ENCODE results near the gene CLIC3. TPM values are rescaled to one million over a fixed set of nuclear protein-coding genes. Genes with fewer than 3 reads are reported as not detected.

CLIC3 gene
- total RNA-seq, 3 donors from 2014 or later (not counting 1 experiment from before 2014, with no cell fraction given), result 144 to 286 (median 161) TPM

DNA sequence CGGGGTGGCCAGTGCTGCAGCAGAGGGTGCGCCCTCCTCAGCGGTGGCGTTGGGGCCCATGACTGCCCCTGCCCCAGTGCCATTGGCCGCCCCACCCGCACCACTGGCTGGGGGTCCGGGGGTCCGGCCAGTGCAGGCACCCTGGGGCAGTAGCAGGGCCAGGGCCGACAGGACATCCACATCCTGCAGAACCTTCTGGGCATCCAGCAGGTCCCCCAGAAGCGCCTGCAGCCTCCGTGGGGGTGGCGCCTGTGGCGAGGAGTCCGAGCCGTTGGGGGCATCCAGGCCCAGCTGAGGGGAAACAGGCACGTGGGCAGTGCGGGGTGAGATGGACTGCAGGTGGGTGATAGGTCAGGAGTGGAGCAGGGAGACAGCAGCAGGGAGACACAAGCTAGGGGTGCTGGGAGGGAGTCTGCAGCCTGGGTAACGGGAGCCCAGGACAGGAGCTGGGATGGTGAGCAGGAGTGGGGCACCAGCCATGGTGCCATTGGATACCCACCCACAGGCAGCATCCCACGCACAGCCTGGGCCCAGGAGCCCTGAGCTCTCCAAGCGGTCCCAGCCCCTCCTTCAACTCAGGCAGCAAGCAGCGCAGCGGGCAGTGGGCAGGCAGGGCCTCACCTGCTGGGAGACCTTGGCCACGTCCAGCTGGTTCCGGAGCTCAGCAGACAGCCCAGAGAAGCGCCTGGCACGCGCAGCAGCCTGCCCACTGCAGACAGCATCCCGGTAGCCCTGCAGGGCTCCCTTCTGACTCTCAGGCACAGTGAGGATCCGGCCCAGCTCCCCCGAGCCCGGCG lies 24.6 kb upstream of the CLIC3 start:
- no peak overlapping the region for H3K27ac Mint-ChIP-seq
- no peaks in the 10 kb centered on the region for H3K9me3 ChIP-seq (ENCODE audit: control insufficient read depth, insufficient read depth, low read length)
- H3K36me3 Mint-ChIP-seq, result no peaks in the 10 kb centered on the region
- DNase-seq (no peak), ATAC-seq (no peak)
- no peak overlapping the region for H3K4me3 ChIP-seq (ENCODE audit: low read length)
- H3K27ac ChIP-seq (ENCODE audit: low read length), result no peak overlapping the region
- H3K36me3 ChIP-seq (ENCODE audit: control insufficient read depth, insufficient read depth, low read length), result peaks cover 46% of the 10 kb centered on the region
- H3K4me3 Mint-ChIP-seq, result no peak overlapping the region
- H3K4me1 Mint-ChIP-seq, result peaks cover 0 to 16% of the 10 kb centered on the region in 2 donors
- H3K4me1 ChIP-seq (ENCODE audit: control insufficient read depth, insufficient read depth, low read length), result peaks cover 23% of the 10 kb centered on the region
- TF ChIP-seq, protein P1, sequence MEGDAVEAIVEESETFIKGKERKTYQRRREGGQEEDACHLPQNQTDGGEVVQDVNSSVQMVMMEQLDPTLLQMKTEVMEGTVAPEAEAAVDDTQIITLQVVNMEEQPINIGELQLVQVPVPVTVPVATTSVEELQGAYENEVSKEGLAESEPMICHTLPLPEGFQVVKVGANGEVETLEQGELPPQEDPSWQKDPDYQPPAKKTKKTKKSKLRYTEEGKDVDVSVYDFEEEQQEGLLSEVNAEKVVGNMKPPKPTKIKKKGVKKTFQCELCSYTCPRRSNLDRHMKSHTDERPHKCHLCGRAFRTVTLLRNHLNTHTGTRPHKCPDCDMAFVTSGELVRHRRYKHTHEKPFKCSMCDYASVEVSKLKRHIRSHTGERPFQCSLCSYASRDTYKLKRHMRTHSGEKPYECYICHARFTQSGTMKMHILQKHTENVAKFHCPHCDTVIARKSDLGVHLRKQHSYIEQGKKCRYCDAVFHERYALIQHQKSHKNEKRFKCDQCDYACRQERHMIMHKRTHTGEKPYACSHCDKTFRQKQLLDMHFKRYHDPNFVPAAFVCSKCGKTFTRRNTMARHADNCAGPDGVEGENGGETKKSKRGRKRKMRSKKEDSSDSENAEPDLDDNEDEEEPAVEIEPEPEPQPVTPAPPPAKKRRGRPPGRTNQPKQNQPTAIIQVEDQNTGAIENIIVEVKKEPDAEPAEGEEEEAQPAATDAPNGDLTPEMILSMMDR (IDR thresholded peaks at IDR 0.05), result no peak
- H3K27me3 Mint-ChIP-seq (ENCODE audit: low read depth in 2 of 2), result no peaks in the 10 kb centered on the region
- no peaks in the 10 kb centered on the region for H3K9me3 Mint-ChIP-seq
- 97% methylated on average over 32 of the region's 32 CpGs for WGBS (ENCODE audit: insufficient coverage)
- intact Hi-C loops (cut with micrococcal nuclease), result no loop called here
- no peaks in the 10 kb centered on the region for H3K27me3 ChIP-seq (ENCODE audit: control insufficient read depth, insufficient read depth, low read length)

DNA sequence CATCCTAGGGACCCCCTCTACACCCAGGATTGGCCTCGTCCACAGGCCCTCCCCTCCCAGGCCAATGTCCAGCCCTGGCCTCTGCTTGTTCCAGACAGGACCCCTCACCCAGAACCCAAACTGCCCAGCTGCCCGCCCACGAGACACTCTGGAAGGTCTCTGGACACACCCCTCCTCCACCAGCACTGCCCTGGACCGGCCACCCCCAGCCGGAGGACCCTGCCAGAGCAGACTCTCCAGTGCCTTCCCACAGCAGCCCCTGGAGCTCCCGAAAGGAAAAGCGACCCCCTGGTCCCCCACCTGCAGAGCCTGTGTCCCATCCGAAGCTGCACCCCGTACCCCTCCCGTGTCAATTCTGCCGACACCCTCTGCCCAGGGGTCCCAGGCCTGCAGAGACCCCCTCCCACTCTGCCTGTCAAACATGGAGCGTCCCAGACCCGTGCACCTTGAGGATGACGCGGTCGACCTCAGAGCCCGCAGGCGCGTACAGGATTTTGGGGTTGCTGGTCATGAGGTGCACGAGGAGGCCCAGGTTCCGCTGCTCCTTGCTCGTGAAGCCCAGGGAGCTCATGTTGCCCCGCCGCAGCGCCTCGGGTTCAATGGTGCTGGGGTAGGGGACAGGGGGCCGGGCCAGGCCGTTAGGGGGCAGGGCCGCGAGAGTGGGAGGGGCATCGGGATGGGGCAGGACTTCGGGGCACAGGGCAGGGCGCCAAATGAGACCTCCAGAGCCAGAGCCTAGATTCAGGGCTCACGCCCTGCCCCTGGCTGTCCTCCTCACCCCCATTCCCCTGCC lies 23.7 kb upstream of the CLIC3 start:
- H3K4me3 Mint-ChIP-seq, result no peak overlapping the region
- DNase-seq, result no peak
- H3K27ac Mint-ChIP-seq, result no peak overlapping the region
- H3K9me3 Mint-ChIP-seq, result no peaks in the 10 kb centered on the region
- no peaks in the 10 kb centered on the region for H3K27me3 Mint-ChIP-seq (ENCODE audit: low read depth in 2 of 2)
- Histone ChIP-seq H3K4me1 (ENCODE audit: control insufficient read depth, insufficient read depth, low read length) (peaks cover 14% of the 10 kb centered on the region), H3K27me3 (ENCODE audit: control insufficient read depth, insufficient read depth, low read length) (no peaks in the 10 kb centered on the region), H3K4me3 (ENCODE audit: low read length) (no peak overlapping the region), H3K36me3 (ENCODE audit: control insufficient read depth, insufficient read depth, low read length) (peaks cover 52% of the 10 kb centered on the region), H3K27ac (ENCODE audit: low read length) (no peak overlapping the region), H3K9me3 (ENCODE audit: control insufficient read depth, insufficient read depth, low read length) (no peaks in the 10 kb centered on the region)
- TF ChIP-seq, protein P1 (IDR thresholded peaks at IDR 0.05), result no peak
- no peaks in the 10 kb centered on the region for H3K36me3 Mint-ChIP-seq
- peaks cover 0 to 13% of the 10 kb centered on the region in 2 donors for H3K4me1 Mint-ChIP-seq
- 97% methylated on average over 34 of the region's 34 CpGs for WGBS (ENCODE audit: insufficient coverage)
- intact Hi-C loops (cut with micrococcal nuclease), result no loop called here
- ATAC-seq, result no peak

DNA sequence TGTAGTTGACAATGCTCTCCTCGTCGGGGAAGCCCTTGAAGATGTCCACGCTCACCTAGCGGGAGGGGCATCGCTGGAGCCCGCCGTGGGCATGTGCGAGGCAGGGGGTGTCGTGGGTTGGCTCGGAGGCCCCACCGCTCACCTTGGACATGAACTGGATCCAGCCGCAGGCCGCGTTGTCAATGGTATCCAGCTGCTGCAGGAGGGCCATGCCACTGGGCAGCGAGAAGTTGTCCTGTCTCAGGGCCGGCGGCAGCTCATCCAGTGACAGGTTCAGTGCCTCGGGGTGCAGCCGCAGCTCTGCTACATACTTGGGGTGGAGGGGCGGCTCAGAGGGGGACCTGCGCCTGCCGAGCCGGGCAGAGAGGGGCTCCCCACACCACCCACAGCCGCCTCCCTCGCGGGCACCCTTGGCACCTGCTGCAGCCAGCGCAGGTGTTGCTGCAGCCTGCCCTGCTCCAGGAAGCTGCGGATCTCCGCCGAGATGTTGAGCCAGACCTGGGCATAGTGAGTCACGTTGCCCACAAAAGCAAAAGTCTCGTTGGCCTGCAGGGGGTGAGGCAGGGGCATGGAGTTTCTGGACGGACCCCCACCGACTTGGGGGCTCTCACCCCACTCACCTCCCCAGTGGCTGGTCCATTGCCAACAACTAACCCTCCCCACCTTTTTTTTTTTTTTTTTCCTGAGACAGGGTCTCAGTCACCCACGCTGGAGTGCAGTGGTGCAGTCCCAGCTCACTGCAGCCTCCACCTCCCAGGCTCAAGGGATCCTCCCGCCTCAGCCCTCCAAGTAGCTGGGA lies 22.6 kb upstream of the CLIC3 start:
- intact Hi-C loops (cut with micrococcal nuclease), result no loop called here
- H3K27ac ChIP-seq (ENCODE audit: low read length), result no peak overlapping the region
- no peaks in the 10 kb centered on the region for H3K9me3 ChIP-seq (ENCODE audit: control insufficient read depth, insufficient read depth, low read length)
- Mint-ChIP-seq H3K27ac (no peak overlapping the region), H3K4me1 (peaks cover 0 to 13% of the 10 kb centered on the region in 2 donors), H3K27me3 (ENCODE audit: low read depth in 2 of 2) (no peaks in the 10 kb centered on the region), H3K36me3 (no peaks in the 10 kb centered on the region), H3K4me3 (no peak overlapping the region), H3K9me3 (no peaks in the 10 kb centered on the region)
- H3K27me3 ChIP-seq (ENCODE audit: control insufficient read depth, insufficient read depth, low read length), result no peaks in the 10 kb centered on the region
- no peak for DNase-seq
- no peak overlapping the region for H3K4me3 ChIP-seq (ENCODE audit: low read length)
- H3K4me1 ChIP-seq (ENCODE audit: control insufficient read depth, insufficient read depth, low read length), result peaks cover 6% of the 10 kb centered on the region
- H3K36me3 ChIP-seq (ENCODE audit: control insufficient read depth, insufficient read depth, low read length), result peaks cover 64% of the 10 kb centered on the region
- TF ChIP-seq, protein P1 (IDR thresholded peaks at IDR 0.05), result no peak
- 90% methylated on average over 36 of the region's 36 CpGs for WGBS (ENCODE audit: insufficient coverage)
- no peak for ATAC-seq
